HG03095 (cell line): ENCODE measurements around the gene MAGI1.

ENCODE experiments used
- ATAC-seq: cut with Tn5 transposase; IDR thresholded peaks from one replicate; pipeline ENCODE4 v1.9.1; 2021; ENCODE audit warnings: moderate library complexity; ENCODE audit not compliant: unreplicated experiment

MAGI1 gene

GRCh38 chr3:65344846-65345245 is 693.9 kb downstream of the MAGI1 start:
- ATAC-seq: no peak

- no peak for ATAC-seq
Measured at GRCh38 chr3:65344444-65344843, 694.3 kb downstream of the MAGI1 start.

DNA sequence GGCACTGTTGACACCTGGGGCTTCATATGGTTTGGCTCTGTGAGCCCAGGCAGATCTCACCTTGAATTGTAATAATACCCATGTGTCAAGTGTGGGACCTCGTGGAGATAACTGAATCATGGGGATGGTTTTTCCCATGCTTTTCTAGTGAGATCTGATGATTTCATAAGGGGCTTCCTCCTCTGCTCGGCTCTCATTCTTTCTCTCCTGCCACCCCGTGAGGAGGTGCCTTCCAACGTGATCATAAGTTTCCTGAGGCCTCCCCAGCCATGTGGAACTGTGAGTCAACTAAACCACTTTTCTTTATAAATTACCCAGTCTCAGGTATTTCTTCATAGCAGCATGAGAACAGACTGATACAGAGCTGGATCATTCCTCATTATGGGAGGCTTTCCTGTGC is 695.0 kb downstream of the MAGI1 start:
- ATAC-seq: no peak

- no peak for ATAC-seq
Measured at GRCh38 chr3:65343026-65343425, 695.7 kb downstream of the MAGI1 start.

GRCh38 chr3:65342084-65342683 is 696.5 kb downstream of the MAGI1 start:
- ATAC-seq: no peak

DNA sequence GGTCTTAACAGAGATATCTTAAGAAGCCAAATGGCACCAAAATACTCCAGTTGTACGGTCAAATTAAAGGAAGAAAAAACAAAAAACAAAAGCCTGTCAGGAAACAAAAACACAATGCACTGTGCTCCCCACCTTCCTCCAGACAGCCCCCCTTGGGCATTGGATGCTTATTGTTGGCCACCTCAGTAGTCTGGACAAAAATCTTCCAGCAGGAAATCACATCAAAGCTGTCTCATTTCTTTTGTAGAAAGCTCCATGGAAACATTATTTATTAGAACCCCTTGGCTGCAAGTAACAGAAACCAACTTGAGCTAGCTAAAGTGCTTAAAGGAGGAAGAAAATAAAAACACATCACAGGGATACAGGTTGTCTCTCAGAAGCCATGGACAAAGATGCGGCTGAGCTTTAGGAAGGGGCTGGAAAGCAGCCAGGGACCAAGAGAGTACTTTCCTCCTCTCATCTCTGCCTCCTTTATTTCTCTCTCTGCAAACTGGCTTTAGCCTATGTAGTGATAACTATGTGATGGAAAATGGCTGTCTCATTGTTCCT is 699.5 kb downstream of the MAGI1 start:
- ATAC-seq: no peak

DNA sequence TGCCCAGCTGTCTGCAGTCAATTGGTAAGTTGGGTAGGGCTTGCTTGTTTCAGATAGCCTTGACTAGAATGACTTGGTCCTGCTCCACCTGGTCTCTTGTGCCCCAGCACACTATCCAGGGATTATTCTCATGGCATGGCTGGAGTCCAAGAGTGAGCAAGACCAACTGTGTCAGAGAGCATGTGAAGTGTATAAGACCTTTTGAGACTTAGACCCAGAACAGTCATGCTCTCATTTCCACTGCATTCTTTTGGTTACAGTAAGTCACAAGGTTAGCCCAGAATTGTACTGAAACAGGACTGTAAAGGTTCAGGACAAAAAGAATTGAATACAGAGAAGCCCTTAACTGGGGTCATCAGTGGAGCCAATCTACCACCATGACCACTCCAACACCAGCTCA is 700.1 kb downstream of the MAGI1 start:
- ATAC-seq: no peak

DNA sequence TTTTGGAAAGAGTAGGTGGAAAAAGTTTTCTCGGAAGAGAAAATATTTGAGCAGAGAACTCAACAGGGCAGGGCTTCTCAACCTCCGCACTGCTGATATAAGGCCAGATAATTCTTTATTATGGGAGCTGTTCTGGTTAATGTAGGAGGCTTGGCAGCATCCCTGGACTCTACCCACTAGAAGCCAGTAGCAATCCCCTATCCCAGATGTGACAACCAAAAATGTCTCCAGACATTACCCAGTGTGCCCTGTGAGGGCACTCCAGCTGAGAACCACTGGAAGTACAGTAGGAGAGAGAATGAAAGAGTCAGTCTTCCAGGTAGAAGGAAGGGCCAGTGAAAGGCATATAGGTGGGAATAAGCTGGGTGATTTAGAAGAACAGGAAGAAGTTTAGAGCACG is 703.1 kb downstream of the MAGI1 start:
- ATAC-seq: no peak

- ATAC-seq: no peak
Measured at GRCh38 chr3:65334045-65334665, 704.6 kb downstream of the MAGI1 start.

GRCh38 chr3:65331730-65332129 is 707.0 kb downstream of the MAGI1 start:
- ATAC-seq: no peak

- no peak for ATAC-seq
Measured at GRCh38 chr3:65330072-65330471, 708.6 kb downstream of the MAGI1 start.

DNA sequence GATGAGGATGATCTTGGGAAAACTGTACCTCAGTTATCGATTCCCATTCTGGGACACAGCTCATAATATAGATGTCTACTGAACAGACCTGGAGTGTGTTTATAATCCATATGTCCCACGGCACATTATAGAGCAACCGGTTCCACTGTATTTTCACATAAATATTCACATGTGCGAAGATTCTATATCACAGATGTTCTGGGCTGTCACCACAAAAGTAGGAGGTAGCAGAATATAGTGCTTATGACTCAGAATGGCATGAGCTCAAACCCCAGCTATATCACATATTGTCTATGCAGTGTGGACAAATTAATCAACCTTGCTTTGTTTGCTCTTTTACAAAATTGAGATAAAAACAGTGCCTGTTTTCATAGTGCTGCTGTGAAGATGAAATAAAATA is 710.6 kb downstream of the MAGI1 start:
- no peak for ATAC-seq

- ATAC-seq: no peak
Measured at GRCh38 chr3:65326574-65326973, 712.1 kb downstream of the MAGI1 start.

- no peak for ATAC-seq
Measured at GRCh38 chr3:65322910-65323309, 715.8 kb downstream of the MAGI1 start.

GRCh38 chr3:65318231-65318630 is 720.5 kb downstream of the MAGI1 start:
- ATAC-seq: no peak

DNA sequence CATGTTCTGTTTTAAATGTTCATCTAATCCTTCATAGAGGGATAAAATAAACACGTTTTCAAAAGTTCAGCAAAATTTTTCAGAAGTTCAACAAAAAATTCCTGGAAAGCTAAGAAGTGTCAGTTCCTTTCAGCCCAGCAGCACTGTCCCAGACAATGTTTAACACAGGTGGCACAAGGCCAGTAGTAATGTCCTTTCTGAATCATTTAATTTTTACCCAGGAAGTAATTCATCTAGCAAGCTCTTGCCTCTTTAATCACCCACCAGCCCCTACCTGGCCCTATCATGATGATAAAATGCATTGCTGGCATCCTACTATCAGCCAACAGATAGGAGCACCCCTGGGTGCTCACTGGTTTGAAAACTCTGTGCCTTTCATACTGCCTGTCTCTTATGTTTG is 723.8 kb downstream of the MAGI1 start:
- no peak for ATAC-seq

DNA sequence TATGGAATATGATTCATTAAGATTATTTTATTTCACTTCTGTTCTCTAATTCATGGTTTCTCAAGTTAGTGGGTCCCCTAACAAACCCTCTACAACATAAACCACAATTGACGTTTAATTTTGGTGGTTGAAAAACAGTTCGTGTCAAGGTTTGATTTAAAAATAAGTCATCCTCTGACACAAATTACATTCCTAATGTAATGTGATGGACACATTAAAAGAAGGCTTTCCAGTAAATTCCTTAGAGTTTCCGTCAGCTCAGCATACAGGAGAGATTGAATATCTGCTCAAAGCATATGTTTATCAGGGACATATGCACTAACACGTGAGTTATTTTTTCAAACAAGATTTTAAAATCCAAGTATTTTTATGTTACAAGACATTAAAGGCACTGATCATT is 724.4 kb downstream of the MAGI1 start:
- no peak for ATAC-seq

DNA sequence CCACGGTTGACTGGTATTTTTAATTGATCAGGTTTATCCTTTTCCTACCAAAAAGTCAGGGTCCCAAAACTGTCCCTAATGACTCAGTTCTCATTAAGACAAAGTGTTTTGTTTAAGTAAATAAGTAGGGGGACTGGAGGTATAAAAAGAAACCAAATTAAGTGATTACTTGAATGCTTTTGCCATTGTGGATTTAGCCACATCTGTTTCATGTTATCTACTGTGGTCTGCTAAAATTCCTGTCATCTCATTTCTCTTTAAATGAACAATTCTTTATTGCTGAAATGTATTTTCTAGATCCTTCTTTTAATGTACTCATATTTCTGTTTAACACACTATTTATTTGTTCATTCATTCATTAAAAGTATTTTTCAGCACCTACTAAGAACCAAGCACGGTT is 725.1 kb downstream of the MAGI1 start:
- no peak for ATAC-seq

- no peak for ATAC-seq
Measured at GRCh38 chr3:65305836-65306235, 732.9 kb downstream of the MAGI1 start.
